Neural cell (in vitro differentiated cells): ENCODE measurements around the gene WDR38. TPM values are rescaled to one million over a fixed set of nuclear protein-coding genes. Genes with fewer than 3 reads are reported as not detected.

Experiments used
- H2AFZ ChIP-seq: fragments of 200-600, 300-800 bp; sonication (generic), shearing (Covaris generic); 2 replicates; pipeline ENCODE4 v1.6.0; 2014; ENCODE audit warnings: low read depth, mild to moderate bottlenecking, antibody characterized with exemption, low read length, moderate library complexity
- H3F3A ChIP-seq: fragments of 200-600 bp; shearing (Covaris generic); 2 replicates; pipeline ENCODE4 v1.6.1; 2016; ENCODE audit warnings: mild to moderate bottlenecking, moderate library complexity, mixed read lengths, antibody characterized with exemption, low read length; ENCODE audit not compliant: insufficient read depth, poor library complexity, severe bottlenecking
- H3K27ac ChIP-seq: fragments of 200-600, 300-800 bp; sonication (generic), shearing (Covaris generic); 2 replicates; pipeline ENCODE4 v1.5.1; 2014; ENCODE audit warnings: mild to moderate bottlenecking, low read length, moderate library complexity
- H3K27me3 ChIP-seq: fragments of 300-800, 200-600 bp; sonication (generic), shearing (Covaris generic); 2 replicates; pipeline ENCODE4 v1.6.0; 2014; ENCODE audit warnings: mild to moderate bottlenecking, low read depth, low read length, moderate library complexity; ENCODE audit not compliant: insufficient read depth
- H3K36me3 ChIP-seq: fragments of 300-800, 200-600 bp; sonication (generic), shearing (Covaris generic); 2 replicates; pipeline ENCODE4 v1.5.1; 2014; ENCODE audit warnings: mild to moderate bottlenecking, antibody characterized with exemption, low read length, moderate library complexity; ENCODE audit not compliant: insufficient read depth
- H3K4me2 ChIP-seq: fragments of 300-800, 200-600 bp; sonication (generic), shearing (Covaris generic); 2 replicates; pipeline ENCODE4 v1.6.0; 2014; ENCODE audit warnings: mild to moderate bottlenecking, low read length
- H3K4me3 ChIP-seq: fragments of 300-800, 200-600 bp; sonication (generic), shearing (Covaris generic); 2 replicates; pipeline ENCODE4 v1.5.1; 2014; ENCODE audit warnings: mild to moderate bottlenecking, low read length, moderate library complexity
- H3K79me2 ChIP-seq: fragments of 200-600 bp; shearing (Covaris generic); replicated peaks from 2 replicates; pipeline ENCODE4 v1.6.0; 2014; ENCODE audit warnings: mild to moderate bottlenecking, low read length, moderate library complexity; ENCODE audit not compliant: insufficient read depth
- H3K9ac ChIP-seq: fragments of 300-800, 200-600 bp; sonication (generic), shearing (Covaris generic); 2 replicates; pipeline ENCODE4 v1.6.1; 2016; ENCODE audit warnings: mild to moderate bottlenecking, low read length, mixed read lengths
- H3K9me2 ChIP-seq: fragments of 200-600 bp; shearing (Covaris generic); 2 replicates; pipeline ENCODE4 v1.6.1; 2016; ENCODE audit warnings: mild to moderate bottlenecking, low read length, mixed read lengths; ENCODE audit not compliant: insufficient read depth
- H3K9me3 ChIP-seq: fragments of 200-600, 300-800 bp; sonication (generic), shearing (Covaris generic); 2 replicates; pipeline ENCODE4 v1.6.1; 2016; ENCODE audit warnings: mild to moderate bottlenecking, mixed run types, low read length, moderate library complexity, mixed read lengths
- H4K20me1 ChIP-seq: fragments of 200-600 bp; shearing (Covaris generic); 2 replicates; pipeline ENCODE4 v1.6.1; 2016; ENCODE audit warnings: mild to moderate bottlenecking, mixed run types; ENCODE audit not compliant: insufficient read depth
- EP300 ChIP-seq: fragments of 450-650 bp; conservative IDR thresholded peaks from 2 replicates; pipeline ENCODE4 v1.6.1; 2014; ENCODE audit warnings: antibody characterized with exemption, mild to moderate bottlenecking, moderate library complexity; ENCODE audit not compliant: poor library complexity, severe bottlenecking
- EZH2 ChIP-seq: fragments of 200-600, 300-800 bp; shearing (Covaris generic), sonication (generic); IDR thresholded peaks from 2 replicates; pipeline ENCODE4 v1.6.1; 2014; ENCODE audit warnings: antibody characterized with exemption, low read length, borderline replicate concordance, mild to moderate bottlenecking; ENCODE audit not compliant: insufficient read depth, poor library complexity, severe bottlenecking
- MXI1 ChIP-seq: fragments of 450-650 bp; conservative IDR thresholded peaks from 2 replicates; pipeline ENCODE4 v1.6.1; 2014; ENCODE audit warnings: antibody characterized with exemption, mild to moderate bottlenecking; ENCODE audit not compliant: poor library complexity, severe bottlenecking
- POLR2AphosphoS5 ChIP-seq: IDR thresholded peaks from 2 replicates; pipeline ENCODE4 v1.6.1; 2012
- RAD21 ChIP-seq: fragments of 450-650 bp; conservative IDR thresholded peaks from 2 replicates; pipeline ENCODE4 v1.6.1; 2014; ENCODE audit warnings: antibody characterized with exemption, mild to moderate bottlenecking, moderate library complexity
- SMC3 ChIP-seq: fragments of 450-650 bp; conservative IDR thresholded peaks from 2 replicates; pipeline ENCODE4 v1.6.1; 2014; ENCODE audit warnings: antibody characterized with exemption, mild to moderate bottlenecking, moderate library complexity; ENCODE audit not compliant: poor library complexity
- TAF1 ChIP-seq: IDR thresholded peaks from 2 replicates; pipeline ENCODE4 v1.6.1; 2012; ENCODE audit warnings: low read depth
- polyA plus RNA-seq: library from polyadenylated mRNA; depleted of rRNA; stranded (reverse); fragments of >200 nt; gene quantifications from 2 replicates; pipeline ENCODE4 v1.2.3, GENCODE V29; 2014
- TF ChIP-seq, protein P1 (sequence below): fragments of 450-650 bp; IDR thresholded peaks from 2 replicates; pipeline ENCODE4 v1.5.1; 2014; ENCODE audit warnings: antibody characterized with exemption, mild to moderate bottlenecking, moderate library complexity; ENCODE audit not compliant: poor library complexity, severe bottlenecking
- TF ChIP-seq, protein P2 (sequence below): IDR thresholded peaks from 2 replicates; pipeline ENCODE4 v1.6.1; 2012; ENCODE audit warnings: borderline replicate concordance

Gene WDR38
- polyA plus RNA-seq, 1 donor from 2014 or later: not detected

DNA sequence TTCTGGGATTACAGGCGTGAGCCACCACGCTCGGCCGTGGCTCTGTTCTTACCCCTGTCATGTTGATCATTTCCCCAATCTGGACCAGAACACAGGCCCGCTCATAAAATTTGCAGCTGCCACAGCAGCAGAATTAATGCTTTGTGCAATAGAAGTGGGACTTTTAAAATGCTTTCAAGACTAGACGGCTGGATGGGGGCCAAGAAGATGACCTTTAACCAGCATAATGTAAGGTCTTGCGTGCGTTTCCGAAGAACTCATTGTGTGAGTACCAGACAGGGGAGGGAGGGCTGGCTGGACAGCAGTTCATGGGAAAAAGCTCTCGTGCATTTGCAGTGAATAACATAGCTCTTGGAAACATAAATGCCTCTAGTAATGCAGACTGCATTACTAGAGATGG lies 3.5 kb upstream of the WDR38 start:
- Histone ChIP-seq H3K79me2 (no peaks in the 10 kb centered on the region), H3F3A (no peaks in the 10 kb centered on the region), H4K20me1 (no peaks in the 10 kb centered on the region), H3K9me2 (no peaks in the 10 kb centered on the region), H2AFZ (no peak overlapping the region), H3K4me3 (no peak overlapping the region), H3K36me3 (no peaks in the 10 kb centered on the region), H3K27ac (no peak overlapping the region), H3K27me3 (no peaks in the 10 kb centered on the region), H3K4me2 (no peak overlapping the region), H3K9me3 (no peaks in the 10 kb centered on the region), H3K9ac (no peak overlapping the region)
- TF ChIP-seq SMC3 (no peak), RAD21 (no peak), MXI1 (no peak), EP300 (no peak), EZH2 (no peak), TAF1 (no peak), POLR2AphosphoS5 (no peak)
- TF ChIP-seq, protein P1, sequence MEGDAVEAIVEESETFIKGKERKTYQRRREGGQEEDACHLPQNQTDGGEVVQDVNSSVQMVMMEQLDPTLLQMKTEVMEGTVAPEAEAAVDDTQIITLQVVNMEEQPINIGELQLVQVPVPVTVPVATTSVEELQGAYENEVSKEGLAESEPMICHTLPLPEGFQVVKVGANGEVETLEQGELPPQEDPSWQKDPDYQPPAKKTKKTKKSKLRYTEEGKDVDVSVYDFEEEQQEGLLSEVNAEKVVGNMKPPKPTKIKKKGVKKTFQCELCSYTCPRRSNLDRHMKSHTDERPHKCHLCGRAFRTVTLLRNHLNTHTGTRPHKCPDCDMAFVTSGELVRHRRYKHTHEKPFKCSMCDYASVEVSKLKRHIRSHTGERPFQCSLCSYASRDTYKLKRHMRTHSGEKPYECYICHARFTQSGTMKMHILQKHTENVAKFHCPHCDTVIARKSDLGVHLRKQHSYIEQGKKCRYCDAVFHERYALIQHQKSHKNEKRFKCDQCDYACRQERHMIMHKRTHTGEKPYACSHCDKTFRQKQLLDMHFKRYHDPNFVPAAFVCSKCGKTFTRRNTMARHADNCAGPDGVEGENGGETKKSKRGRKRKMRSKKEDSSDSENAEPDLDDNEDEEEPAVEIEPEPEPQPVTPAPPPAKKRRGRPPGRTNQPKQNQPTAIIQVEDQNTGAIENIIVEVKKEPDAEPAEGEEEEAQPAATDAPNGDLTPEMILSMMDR: no peak
- TF ChIP-seq, protein P2, sequence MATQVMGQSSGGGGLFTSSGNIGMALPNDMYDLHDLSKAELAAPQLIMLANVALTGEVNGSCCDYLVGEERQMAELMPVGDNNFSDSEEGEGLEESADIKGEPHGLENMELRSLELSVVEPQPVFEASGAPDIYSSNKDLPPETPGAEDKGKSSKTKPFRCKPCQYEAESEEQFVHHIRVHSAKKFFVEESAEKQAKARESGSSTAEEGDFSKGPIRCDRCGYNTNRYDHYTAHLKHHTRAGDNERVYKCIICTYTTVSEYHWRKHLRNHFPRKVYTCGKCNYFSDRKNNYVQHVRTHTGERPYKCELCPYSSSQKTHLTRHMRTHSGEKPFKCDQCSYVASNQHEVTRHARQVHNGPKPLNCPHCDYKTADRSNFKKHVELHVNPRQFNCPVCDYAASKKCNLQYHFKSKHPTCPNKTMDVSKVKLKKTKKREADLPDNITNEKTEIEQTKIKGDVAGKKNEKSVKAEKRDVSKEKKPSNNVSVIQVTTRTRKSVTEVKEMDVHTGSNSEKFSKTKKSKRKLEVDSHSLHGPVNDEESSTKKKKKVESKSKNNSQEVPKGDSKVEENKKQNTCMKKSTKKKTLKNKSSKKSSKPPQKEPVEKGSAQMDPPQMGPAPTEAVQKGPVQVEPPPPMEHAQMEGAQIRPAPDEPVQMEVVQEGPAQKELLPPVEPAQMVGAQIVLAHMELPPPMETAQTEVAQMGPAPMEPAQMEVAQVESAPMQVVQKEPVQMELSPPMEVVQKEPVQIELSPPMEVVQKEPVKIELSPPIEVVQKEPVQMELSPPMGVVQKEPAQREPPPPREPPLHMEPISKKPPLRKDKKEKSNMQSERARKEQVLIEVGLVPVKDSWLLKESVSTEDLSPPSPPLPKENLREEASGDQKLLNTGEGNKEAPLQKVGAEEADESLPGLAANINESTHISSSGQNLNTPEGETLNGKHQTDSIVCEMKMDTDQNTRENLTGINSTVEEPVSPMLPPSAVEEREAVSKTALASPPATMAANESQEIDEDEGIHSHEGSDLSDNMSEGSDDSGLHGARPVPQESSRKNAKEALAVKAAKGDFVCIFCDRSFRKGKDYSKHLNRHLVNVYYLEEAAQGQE: no peak

DNA sequence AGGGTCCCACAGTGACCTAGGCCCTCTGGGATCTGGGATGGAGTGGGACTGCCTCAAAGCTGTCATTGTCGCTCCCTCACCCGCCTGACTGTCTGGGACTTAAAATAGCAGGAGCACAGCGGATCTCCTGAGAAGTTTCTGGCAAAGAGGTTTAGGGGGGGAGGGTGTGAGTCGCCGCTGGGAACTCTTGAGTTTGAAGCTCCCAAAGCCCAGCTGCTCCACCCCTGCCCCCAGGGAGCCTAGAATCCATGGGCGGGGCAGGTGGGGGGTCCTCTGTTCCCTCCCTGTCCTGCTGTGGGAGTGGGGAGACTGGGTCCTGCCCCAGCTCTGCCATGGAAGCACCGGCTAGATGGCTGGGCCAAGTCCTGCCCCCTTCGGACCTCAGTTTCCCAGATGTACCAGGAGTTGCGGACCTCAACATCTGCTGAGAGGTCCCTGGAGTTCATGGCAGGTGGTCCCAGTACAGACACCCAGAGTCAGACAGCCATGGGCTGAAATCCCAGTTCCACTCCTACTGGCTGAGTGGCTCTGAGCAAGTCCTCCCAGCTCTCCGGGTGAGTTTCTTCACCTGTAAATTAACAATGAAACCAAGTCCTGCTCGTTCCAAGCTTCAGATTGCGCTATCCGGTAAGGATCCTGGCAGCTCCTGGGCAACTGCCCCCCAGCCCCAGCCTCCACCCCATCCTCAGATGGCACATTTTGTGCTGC lies 985 bp upstream of the WDR38 start:
- Histone ChIP-seq H3K27ac (no peak overlapping the region), H3K9ac (no peak overlapping the region), H2AFZ (no peak overlapping the region), H3K36me3 (no peaks in the 10 kb centered on the region), H3K9me3 (no peaks in the 10 kb centered on the region), H3K79me2 (no peaks in the 10 kb centered on the region), H3K9me2 (no peaks in the 10 kb centered on the region), H3K4me3 (peak overlapping the region; percentile 66), H4K20me1 (no peaks in the 10 kb centered on the region), H3K4me2 (no peak overlapping the region), H3K27me3 (no peaks in the 10 kb centered on the region), H3F3A (no peaks in the 10 kb centered on the region)
- TF ChIP-seq EZH2: no peak
- no peak for TF ChIP-seq RAD21
- no peak for TF ChIP-seq MXI1
- no peak for TF ChIP-seq EP300
- TF ChIP-seq, protein P2: no peak
- TF ChIP-seq POLR2AphosphoS5: no peak
- TF ChIP-seq TAF1: no peak
- TF ChIP-seq, protein P1: no peak
- no peak for TF ChIP-seq SMC3
